Caco-2 (cell line): Measurements from ENCODE around the gene LCMT2. TPM values are rescaled to one million over a fixed set of nuclear protein-coding genes. Genes with fewer than 3 reads are reported as not detected.

Experiments
- BruUV-seq: library from RNA; stranded (reverse); fragments of 400-500 nt; replicated peaks from 2 replicates; lab custom pipeline; 2021; lab: Mats Ljungman, UMichigan
- CTCF ChIA-PET: fragments of 300-600 bp; sonication (Branson Sonifier 250); formaldehyde crosslinking; loops from one replicate; lab custom pipeline; 2022; ENCODE audit warnings: antibody characterized with exemption; lab: Charles Lee
- POLR2A ChIA-PET: fragments of 300-600 bp; sonication (Branson Sonifier 250); formaldehyde crosslinking; loops from one replicate; lab custom pipeline; 2022; ENCODE audit warnings: antibody characterized with exemption; lab: Charles Lee
- DNase-seq, 2 experiments: peaks; one replicate each; pipeline versions ENCODE4 v3.0.0 to v3.0.0-alpha.2; 2020 to 2022
- H3K27me3 ChIP-seq: replicated peaks from 2 replicates; pipeline ENCODE4 v1.6.0; 2011; ENCODE audit warnings: low read length; ENCODE audit not compliant: control insufficient read depth, insufficient read depth
- H3K36me3 ChIP-seq: 2 replicates; pipeline ENCODE4 v1.5.1; 2011; ENCODE audit warnings: low read length; ENCODE audit not compliant: control insufficient read depth, insufficient read depth
- H3K4me1 ChIP-seq: fragments of 250-450 bp; sonication (Bioruptor Pico); 2 replicates; pipeline ENCODE4 v1.5.1; 2020; ENCODE audit warnings: mild to moderate bottlenecking
- H3K4me3 ChIP-seq: 2 replicates; pipeline ENCODE4 v1.5.1; 2011; ENCODE audit warnings: low read depth, mild to moderate bottlenecking, control low read depth, low read length
- H3K9me3 ChIP-seq: fragments of 250-450 bp; sonication (Bioruptor Pico); 2 replicates; pipeline ENCODE4 v1.5.1; 2020; ENCODE audit warnings: mild to moderate bottlenecking, moderate library complexity
- H3K27ac Mint-ChIP-seq: one replicate; pipeline ENCODE4 v1.8.0; 2022; ENCODE audit warnings: mixed read lengths; ENCODE audit not compliant: unreplicated experiment
- H3K27me3 Mint-ChIP-seq: one replicate; pipeline ENCODE4 v1.8.0; 2022; ENCODE audit warnings: mixed read lengths; ENCODE audit not compliant: insufficient read depth, unreplicated experiment
- H3K36me3 Mint-ChIP-seq: one replicate; pipeline ENCODE4 v1.8.0; 2022; ENCODE audit warnings: mild to moderate bottlenecking, mixed read lengths; ENCODE audit not compliant: insufficient read depth, unreplicated experiment
- H3K4me1 Mint-ChIP-seq: one replicate; pipeline ENCODE4 v1.8.0; 2022; ENCODE audit warnings: low read depth, mixed read lengths; ENCODE audit not compliant: unreplicated experiment
- H3K4me3 Mint-ChIP-seq: one replicate; pipeline ENCODE4 v1.8.0; 2022; ENCODE audit warnings: mild to moderate bottlenecking, moderate library complexity, mixed read lengths; ENCODE audit not compliant: unreplicated experiment
- H3K9me3 Mint-ChIP-seq: one replicate; pipeline ENCODE4 v1.8.0; 2022; ENCODE audit warnings: mixed read lengths; ENCODE audit not compliant: unreplicated experiment
- CTCF ChIP-seq, 2 experiments: fragments of 200-600 bp in 1 of 2; IDR thresholded peaks; 1 replicate in 1 of 2; 2 replicates in 1 of 2; pipeline versions ENCODE4 v1.5.1 to v1.8.0; 2011 to 2022; ENCODE audit warnings: antibody characterized with exemption in 1 of 2, control low read depth in 1 of 2, inconsistent platforms in 1 of 2, low read depth in 1 of 2, low read length in 1 of 2, mild to moderate bottlenecking in 1 of 2, moderate library complexity in 1 of 2; ENCODE audit not compliant: insufficient read depth in 1 of 2, severe bottlenecking in 1 of 2, unreplicated experiment in 1 of 2
- intact Hi-C: fragments of 100-400 bp; cut with micrococcal nuclease; formaldehyde crosslinking; loops from one replicate; pipeline ENCODE4 v1.10.0; 2022; ENCODE audit not compliant: unreplicated experiment
- total RNA-seq: library from RNA; stranded (reverse); gene quantifications from 2 replicates; pipeline ENCODE4 v1.2.3, GENCODE V29; 2022

LCMT2 gene
- total RNA-seq, 1 experiment from 2014 or later: 7.9 TPM

- Mint-ChIP-seq H3K4me1 (peaks cover 8% of the 10 kb centered on the region), H3K27ac (peak overlapping the region; percentile 94), H3K9me3 (no peaks in the 10 kb centered on the region), H3K36me3 (peaks cover 25% of the 10 kb centered on the region), H3K4me3 (peak overlapping the region; percentile 87), H3K27me3 (no peaks in the 10 kb centered on the region)
- no peaks in the 10 kb centered on the region for H3K9me3 ChIP-seq
- 0 out of 2 replicates have a peak, but pooled peaks cover 6% of the 10 kb centered on the region for H3K4me1 ChIP-seq
- intact Hi-C loops: loop anchor here (1.0 to 5.0 kb wide), 2 partner anchors 41 to 432 kb away; partner anchors contain the start of genes TUBGCP4 and ZSCAN29
- CTCF ChIA-PET: no interaction called here
- POLR2A ChIA-PET: no interaction called here
- no peaks in the 10 kb centered on the region for H3K27me3 ChIP-seq
- H3K36me3 ChIP-seq: no peaks in the 10 kb centered on the region
- TF ChIP-seq CTCF (IDR thresholded peaks at IDR 0.05; ENCODE audit: insufficient read depth in 1 of 2, low read depth in 1 of 2, low read length in 1 of 2, severe bottlenecking in 1 of 2, unreplicated experiment in 1 of 2): no peak
- peak overlapping the region; percentile 63 for H3K4me3 ChIP-seq
- BruUV-seq: TSS peak; percentile 88
- DNase-seq: no peak
Measured at GRCh38 chr15:43330780-43331087, 361 bp upstream of the LCMT2 start.

- no peak for TF ChIP-seq CTCF (IDR thresholded peaks at IDR 0.05; ENCODE audit: insufficient read depth in 1 of 2, low read depth in 1 of 2, low read length in 1 of 2, severe bottlenecking in 1 of 2, unreplicated experiment in 1 of 2)
- intact Hi-C loops: no loop called here
- no peaks in the 10 kb centered on the region for H3K9me3 Mint-ChIP-seq
- Histone ChIP-seq H3K36me3 (no peaks in the 10 kb centered on the region), H3K9me3 (no peaks in the 10 kb centered on the region), H3K4me1 (0 out of 2 replicates have a peak, but pooled peaks cover 6% of the 10 kb centered on the region), H3K4me3 (peak overlapping the region; percentile 63), H3K27me3 (no peaks in the 10 kb centered on the region)
- DNase-seq: no peak
- H3K36me3 Mint-ChIP-seq: peaks cover 18% of the 10 kb centered on the region
- ChIA-PET CTCF (interaction anchor here (0.9 kb wide), 1 partner anchor 104 kb away, joined by 3 read pairs; no protein-coding TSS in a partner anchor), POLR2A (interaction anchor here (0.7 to 0.9 kb wide), 2 partner anchors 40 to 41 kb away, joined by 3 to 4 read pairs; partner anchors contain the start of genes TUBGCP4 and ZSCAN29)
- peaks cover 8% of the 10 kb centered on the region for H3K4me1 Mint-ChIP-seq
- no TSS peak for BruUV-seq
- H3K27me3 Mint-ChIP-seq: no peaks in the 10 kb centered on the region
- peak overlapping the region; percentile 94 for H3K27ac Mint-ChIP-seq
- peak overlapping the region; percentile 87 for H3K4me3 Mint-ChIP-seq
Measured at GRCh38 chr15:43329217-43329959, 985 bp downstream of the LCMT2 start.

- Mint-ChIP-seq H3K4me1 (no peaks in the 10 kb centered on the region), H3K36me3 (peaks cover 18% of the 10 kb centered on the region), H3K4me3 (no peak overlapping the region), H3K27me3 (no peaks in the 10 kb centered on the region), H3K27ac (no peak overlapping the region), H3K9me3 (no peaks in the 10 kb centered on the region)
- Histone ChIP-seq H3K4me3 (no peak overlapping the region), H3K4me1 (0 out of 2 replicates have a peak, but pooled peaks cover 6% of the 10 kb centered on the region), H3K27me3 (no peaks in the 10 kb centered on the region), H3K9me3 (no peaks in the 10 kb centered on the region), H3K36me3 (no peaks in the 10 kb centered on the region)
- no peak for TF ChIP-seq CTCF (IDR thresholded peaks at IDR 0.05; ENCODE audit: insufficient read depth in 1 of 2, low read depth in 1 of 2, low read length in 1 of 2, severe bottlenecking in 1 of 2, unreplicated experiment in 1 of 2)
- CTCF ChIA-PET: no interaction called here
- DNase-seq: no peak
- POLR2A ChIA-PET: no interaction called here
- BruUV-seq: no TSS peak
- intact Hi-C loops: no loop called here
Measured at GRCh38 chr15:43325039-43325684, 5.2 kb downstream of the LCMT2 start.
